HCT116 (cell line): ENCODE measurements around the gene PLA2G1B. TPM values are rescaled to one million over a fixed set of nuclear protein-coding genes. Genes with fewer than 3 reads are reported as not detected.

Experiments
- ATAC-seq: fragments of 200-7000 bp; cut with Tn5 transposase; 2 replicates; pipeline ENCODE4 v1.9.1; 2020; ENCODE audit warnings: mild to moderate bottlenecking, moderate library complexity
- BruUV-seq: library from RNA; stranded (reverse); fragments of 400-500 nt; replicated peaks from 2 replicates; lab custom pipeline; 2021; lab: Mats Ljungman, UMichigan
- CTCF ChIA-PET: fragments of 300-600 bp; sonication (Branson Sonifier 250); formaldehyde crosslinking; loops from one replicate; lab custom pipeline; 2021; ENCODE audit warnings: antibody characterized with exemption; lab: Charles Lee
- POLR2A ChIA-PET: fragments of 300-600, 350-600 bp; sonication (Branson Sonifier 250); formaldehyde crosslinking; loops from one replicate; lab custom pipeline; 2021; ENCODE audit warnings: antibody characterized with exemption; lab: Charles Lee
- RAD21 ChIA-PET, 2 experiments: fragments of 300-600 bp; sonication (Branson Sonifier 250); formaldehyde crosslinking; loops; one replicate each; lab custom pipeline; 2023; ENCODE audit warnings: low total read pairs in 2 of 2; ENCODE audit not compliant: uncharacterized antibody in 2 of 2, unreplicated experiment in 2 of 2, low non-redundant PET in 1 of 2; lab: Charles Lee
- DNase-seq: peaks from one replicate; pipeline ENCODE4 v3.0.0-alpha.2; 2010; ENCODE audit warnings: low read depth, low spot score
- H2AFZ ChIP-seq: fragments of 200-600 bp; shearing (Covaris generic), sonication (generic); 2 replicates; pipeline ENCODE4 v1.6.1; 2017; ENCODE audit warnings: low read depth, mixed run types, mixed read lengths, antibody characterized with exemption, low read length; ENCODE audit not compliant: poor library complexity, severe bottlenecking
- H3K27ac ChIP-seq: 2 replicates; pipeline ENCODE4 v1.5.1; 2012; ENCODE audit warnings: low read depth, low read length
- H3K27me3 ChIP-seq: fragments of 200-600 bp; sonication (generic); 2 replicates; pipeline ENCODE4 v1.6.1; 2016; ENCODE audit warnings: mixed run types, low read length, mixed read lengths; ENCODE audit not compliant: insufficient read depth
- H3K36me3 ChIP-seq, 2 experiments: fragments of 200-500 bp in 1 of 2; fragments of 200-600 bp in 1 of 2; sonication (Bioruptor generic) in 1 of 2; sonication (generic) in 1 of 2; 2 replicates each; pipeline versions ENCODE4 v1.5.1 to v1.6.1; 2014 to 2016; ENCODE audit warnings: low read length in 2 of 2, inconsistent platforms in 1 of 2, mixed read lengths in 1 of 2, mixed run types in 1 of 2; ENCODE audit not compliant: insufficient read depth in 2 of 2, control insufficient read depth in 1 of 2
- H3K4me1 ChIP-seq, 2 experiments: fragments of 200-600 bp in 1 of 2; sonication (generic) in 1 of 2; 2 replicates each; pipeline versions ENCODE4 v1.5.1 to v1.6.1; 2012 to 2017; ENCODE audit warnings: low read length in 2 of 2, inconsistent platforms in 1 of 2, mild to moderate bottlenecking in 1 of 2, mixed read lengths in 1 of 2, mixed run types in 1 of 2, moderate library complexity in 1 of 2; ENCODE audit not compliant: insufficient read depth in 2 of 2, control insufficient read depth in 1 of 2
- H3K4me2 ChIP-seq: fragments of 200-600 bp; sonication (generic); 2 replicates; pipeline ENCODE4 v1.6.1; 2017; ENCODE audit warnings: mixed run types, low read length, mixed read lengths
- H3K4me3 ChIP-seq, 2 experiments: fragments of 200-600 bp in 1 of 2; sonication (generic) in 1 of 2; replicated peaks in 1 of 2; 2 replicates each; pipeline ENCODE4 v1.5.1; 2011 to 2016; ENCODE audit warnings: low read length in 2 of 2, control low read depth in 1 of 2, low read depth in 1 of 2, mild to moderate bottlenecking in 1 of 2, mixed read lengths in 1 of 2, mixed run types in 1 of 2
- H3K79me2 ChIP-seq: fragments of 200-600 bp; sonication (generic); 2 replicates; pipeline ENCODE4 v1.6.1; 2017; ENCODE audit warnings: mild to moderate bottlenecking, mixed run types, low read length, moderate library complexity, mixed read lengths; ENCODE audit not compliant: insufficient read depth
- H3K9ac ChIP-seq: fragments of 200-600 bp; sonication (generic); 2 replicates; pipeline ENCODE4 v1.6.1; 2016; ENCODE audit warnings: low read length, mixed read lengths
- H3K9me2 ChIP-seq: fragments of 200-600 bp; sonication (generic), shearing (Covaris generic); 2 replicates; pipeline ENCODE4 v1.6.1; 2017; ENCODE audit warnings: mixed run types, mild to moderate bottlenecking, moderate library complexity; ENCODE audit not compliant: insufficient read depth
- H3K9me3 ChIP-seq, 2 experiments: fragments of 200-500 bp in 1 of 2; fragments of 200-600 bp in 1 of 2; sonication (Bioruptor generic) in 1 of 2; sonication (generic) in 1 of 2; 2 replicates each; pipeline ENCODE4 v1.6.1; 2014 to 2017; ENCODE audit warnings: low read length in 2 of 2, mixed read lengths in 2 of 2, inconsistent platforms in 1 of 2, low read depth in 1 of 2, mild to moderate bottlenecking in 1 of 2, mixed run types in 1 of 2, moderate library complexity in 1 of 2; ENCODE audit not compliant: control insufficient read depth in 1 of 2, insufficient read depth in 1 of 2
- H4K20me1 ChIP-seq: fragments of 200-600 bp; sonication (generic), shearing (Covaris generic); 2 replicates; pipeline ENCODE4 v1.6.1; 2017; ENCODE audit warnings: mixed run types, mild to moderate bottlenecking, moderate library complexity; ENCODE audit not compliant: insufficient read depth
- CBX3 ChIP-seq: IDR thresholded peaks from 2 replicates; pipeline ENCODE4 v1.6.1; 2012; ENCODE audit warnings: low read depth
- EGR1 ChIP-seq: IDR thresholded peaks from 2 replicates; pipeline ENCODE4 v1.6.1; 2012; ENCODE audit warnings: low read depth
- ELF1 ChIP-seq: IDR thresholded peaks from 2 replicates; pipeline ENCODE4 v1.6.1; 2012; ENCODE audit warnings: low read depth, borderline replicate concordance
- EZH2 ChIP-seq: fragments of 200-600 bp; sonication (generic); IDR thresholded peaks from 2 replicates; pipeline ENCODE4 v1.6.1; 2017; ENCODE audit warnings: antibody characterized with exemption, mixed run types
- EZH2phosphoT487 ChIP-seq: fragments of 200-600 bp; IDR thresholded peaks from 2 replicates; pipeline ENCODE4 v1.6.1; 2018; ENCODE audit warnings: antibody characterized with exemption, borderline replicate concordance
- FOSL1 ChIP-seq: IDR thresholded peaks from 2 replicates; pipeline ENCODE4 v1.6.1; 2012; ENCODE audit warnings: low read depth
- JUND ChIP-seq: IDR thresholded peaks from 2 replicates; pipeline ENCODE4 v1.6.1; 2012
- POLR2A ChIP-seq: IDR thresholded peaks from 2 replicates; pipeline ENCODE4 v1.7.0; 2011; ENCODE audit warnings: borderline replicate concordance; ENCODE audit not compliant: insufficient read depth, insufficient read length; ENCODE audit errors: extremely low read depth
- POLR2AphosphoS5 ChIP-seq: IDR thresholded peaks from 2 replicates; pipeline ENCODE4 v1.6.1; 2011; ENCODE audit warnings: mild to moderate bottlenecking, low read depth, low read length, moderate library complexity
- RAD21 ChIP-seq: IDR thresholded peaks from 2 replicates; pipeline ENCODE4 v1.6.1; 2012; ENCODE audit warnings: low read depth, mild to moderate bottlenecking
- SIN3A ChIP-seq: IDR thresholded peaks from 2 replicates; pipeline ENCODE4 v1.6.1; 2012; ENCODE audit warnings: low read depth
- SP1 ChIP-seq: IDR thresholded peaks from 2 replicates; pipeline ENCODE4 v1.6.1; 2012; ENCODE audit warnings: low read depth
- SRF ChIP-seq: IDR thresholded peaks from 2 replicates; pipeline ENCODE4 v1.6.1; 2012; ENCODE audit warnings: low read depth
- TCF7L2 ChIP-seq: IDR thresholded peaks from 2 replicates; pipeline ENCODE4 v1.7.0; 2011; ENCODE audit warnings: borderline replicate concordance, inconsistent platforms; ENCODE audit not compliant: insufficient read depth, insufficient read length; ENCODE audit errors: extremely low read depth
- YY1 ChIP-seq: IDR thresholded peaks from 2 replicates; pipeline ENCODE4 v1.6.1; 2011; ENCODE audit warnings: low read length, low read depth, moderate library complexity, mild to moderate bottlenecking; ENCODE audit not compliant: insufficient replicate concordance; ENCODE audit errors: extremely low read depth
- ZFX ChIP-seq: fragments of 450-650 bp; IDR thresholded peaks from 2 replicates; pipeline ENCODE4 v1.6.1; 2017
- ZNF274 ChIP-seq: fragments of 200-500 bp; sonication (Bioruptor generic); IDR thresholded peaks from 2 replicates; pipeline ENCODE4 v1.6.1; 2014; ENCODE audit warnings: mild to moderate bottlenecking, low read depth, low read length, inconsistent platforms
- intact Hi-C: fragments of 100-400 bp; cut with micrococcal nuclease; formaldehyde crosslinking; loops from 2 replicates; pipeline ENCODE4 v1.10.0; 2022
- total RNA-seq: library from RNA; stranded (reverse); gene quantifications from one replicate; pipeline ENCODE4 v1.2.1, GENCODE V29; 2021; ENCODE audit not compliant: unreplicated experiment
- TF ChIP-seq, protein P1 (sequence below): IDR thresholded peaks from 2 replicates; pipeline ENCODE4 v1.6.1; 2011; ENCODE audit warnings: mild to moderate bottlenecking, low read length, moderate library complexity; ENCODE audit not compliant: insufficient replicate concordance; ENCODE audit errors: extremely low read depth
- TF ChIP-seq, protein P2 (sequence below): IDR thresholded peaks from 2 replicates; pipeline ENCODE4 v1.6.1; 2012; ENCODE audit warnings: low read depth
- TF ChIP-seq, protein P3 (sequence below): IDR thresholded peaks from 2 replicates; pipeline ENCODE4 v1.6.1; 2012
- TF ChIP-seq, protein P4 (sequence below): IDR thresholded peaks from 2 replicates; pipeline ENCODE4 v1.6.1; 2012

Gene PLA2G1B
- total RNA-seq, 1 experiment from 2014 or later: 2.0 TPM

DNA sequence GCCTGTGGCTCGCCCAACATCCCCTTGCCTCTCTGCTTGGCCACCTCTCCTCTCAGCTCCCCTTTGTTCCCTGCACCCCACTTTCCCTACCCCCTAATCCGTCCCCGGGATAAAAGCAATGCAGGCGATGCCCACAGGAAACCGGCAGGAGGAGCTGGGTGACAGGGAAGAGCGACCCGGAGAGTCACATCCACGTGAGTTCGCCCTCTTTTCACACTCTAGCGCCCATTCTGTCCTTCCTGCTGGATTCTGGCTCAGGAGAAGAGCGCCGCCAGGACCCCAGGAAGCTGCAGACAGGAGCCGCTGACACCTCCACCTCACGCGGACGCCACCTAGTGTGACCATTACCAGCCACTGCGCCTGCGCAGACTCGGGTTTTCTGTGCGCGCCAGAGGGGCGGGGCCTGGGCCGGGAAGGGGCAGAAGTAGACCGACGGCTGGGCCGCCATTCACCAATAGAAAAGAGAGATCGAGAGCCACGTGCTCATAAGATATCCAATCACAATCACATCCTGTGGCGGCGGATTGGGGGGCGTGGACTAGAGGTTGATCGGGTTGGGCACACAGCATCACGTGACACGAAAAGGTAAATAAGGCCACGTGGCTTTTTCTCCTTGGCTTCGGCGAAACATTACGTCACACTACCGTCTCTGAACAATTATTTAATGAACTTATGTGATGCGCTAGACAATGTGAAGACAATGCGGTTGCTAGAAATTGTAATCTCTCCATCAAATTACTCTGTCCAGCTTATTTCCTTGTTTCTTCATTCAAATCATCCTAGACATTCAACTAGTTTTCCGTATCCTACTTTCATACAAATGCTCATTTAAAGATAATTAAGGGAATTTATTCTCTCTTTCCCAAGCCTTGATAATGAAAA, 10.1 kb downstream of the PLA2G1B start:
- Histone ChIP-seq H3K27me3 (no peaks in the 10 kb centered on the region), H3K79me2 (no peaks in the 10 kb centered on the region), H3K36me3 (no peaks in the 10 kb centered on the region), H3K4me2 (peak overlapping the region; percentile 87), H2AFZ (peak overlapping the region; percentile 87), H3K9me2 (no peaks in the 10 kb centered on the region), H4K20me1 (no peaks in the 10 kb centered on the region), H3K9ac (peak overlapping the region; percentile 65), H3K4me1 (peaks cover 2 to 15% of the 10 kb centered on the region in 2 experiments; a peak in 1 of 4 replicates), H3K27ac (peak overlapping the region; percentile 55), H3K4me3 (peak overlapping the region; percentile 65 to 70), H3K9me3 (no peaks in the 10 kb centered on the region)
- no TSS peak for BruUV-seq
- POLR2A ChIA-PET: interaction anchor here (1.7 to 2.0 kb wide), 2 partner anchors 24 to 26 kb away, joined by 10 to 12 read pairs; partner anchors contain the start of genes RNU4-1 and RNU4-2
- peak; percentile 99 for DNase-seq
- RAD21 ChIA-PET: no interaction called here
- CTCF ChIA-PET: interaction anchor here (0.7 to 1.2 kb wide), 2 partner anchors 15 to 331 kb away, joined by 3 to 6 read pairs; partner anchors contain the start of gene SIRT4
- ATAC-seq: peak; percentile 98
- intact Hi-C loops: no loop called here
- TF ChIP-seq TCF7L2: no peak
- TF ChIP-seq YY1: peak; percentile 65
- TF ChIP-seq EZH2phosphoT487: no peak
- TF ChIP-seq ZFX: no peak
- TF ChIP-seq JUND: no peak
- TF ChIP-seq EGR1: no peak
- TF ChIP-seq POLR2A: peak; percentile 82
- peak; percentile 92 for TF ChIP-seq POLR2AphosphoS5
- TF ChIP-seq SP1: peak; percentile 87
- TF ChIP-seq ZNF274: no peak
- TF ChIP-seq, protein P1, sequence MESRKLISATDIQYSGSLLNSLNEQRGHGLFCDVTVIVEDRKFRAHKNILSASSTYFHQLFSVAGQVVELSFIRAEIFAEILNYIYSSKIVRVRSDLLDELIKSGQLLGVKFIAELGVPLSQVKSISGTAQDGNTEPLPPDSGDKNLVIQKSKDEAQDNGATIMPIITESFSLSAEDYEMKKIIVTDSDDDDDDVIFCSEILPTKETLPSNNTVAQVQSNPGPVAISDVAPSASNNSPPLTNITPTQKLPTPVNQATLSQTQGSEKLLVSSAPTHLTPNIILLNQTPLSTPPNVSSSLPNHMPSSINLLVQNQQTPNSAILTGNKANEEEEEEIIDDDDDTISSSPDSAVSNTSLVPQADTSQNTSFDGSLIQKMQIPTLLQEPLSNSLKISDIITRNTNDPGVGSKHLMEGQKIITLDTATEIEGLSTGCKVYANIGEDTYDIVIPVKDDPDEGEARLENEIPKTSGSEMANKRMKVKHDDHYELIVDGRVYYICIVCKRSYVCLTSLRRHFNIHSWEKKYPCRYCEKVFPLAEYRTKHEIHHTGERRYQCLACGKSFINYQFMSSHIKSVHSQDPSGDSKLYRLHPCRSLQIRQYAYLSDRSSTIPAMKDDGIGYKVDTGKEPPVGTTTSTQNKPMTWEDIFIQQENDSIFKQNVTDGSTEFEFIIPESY: no peak
- peak; percentile 71; the same call in 1 of the 2 replicates for TF ChIP-seq CBX3
- TF ChIP-seq, protein P2, sequence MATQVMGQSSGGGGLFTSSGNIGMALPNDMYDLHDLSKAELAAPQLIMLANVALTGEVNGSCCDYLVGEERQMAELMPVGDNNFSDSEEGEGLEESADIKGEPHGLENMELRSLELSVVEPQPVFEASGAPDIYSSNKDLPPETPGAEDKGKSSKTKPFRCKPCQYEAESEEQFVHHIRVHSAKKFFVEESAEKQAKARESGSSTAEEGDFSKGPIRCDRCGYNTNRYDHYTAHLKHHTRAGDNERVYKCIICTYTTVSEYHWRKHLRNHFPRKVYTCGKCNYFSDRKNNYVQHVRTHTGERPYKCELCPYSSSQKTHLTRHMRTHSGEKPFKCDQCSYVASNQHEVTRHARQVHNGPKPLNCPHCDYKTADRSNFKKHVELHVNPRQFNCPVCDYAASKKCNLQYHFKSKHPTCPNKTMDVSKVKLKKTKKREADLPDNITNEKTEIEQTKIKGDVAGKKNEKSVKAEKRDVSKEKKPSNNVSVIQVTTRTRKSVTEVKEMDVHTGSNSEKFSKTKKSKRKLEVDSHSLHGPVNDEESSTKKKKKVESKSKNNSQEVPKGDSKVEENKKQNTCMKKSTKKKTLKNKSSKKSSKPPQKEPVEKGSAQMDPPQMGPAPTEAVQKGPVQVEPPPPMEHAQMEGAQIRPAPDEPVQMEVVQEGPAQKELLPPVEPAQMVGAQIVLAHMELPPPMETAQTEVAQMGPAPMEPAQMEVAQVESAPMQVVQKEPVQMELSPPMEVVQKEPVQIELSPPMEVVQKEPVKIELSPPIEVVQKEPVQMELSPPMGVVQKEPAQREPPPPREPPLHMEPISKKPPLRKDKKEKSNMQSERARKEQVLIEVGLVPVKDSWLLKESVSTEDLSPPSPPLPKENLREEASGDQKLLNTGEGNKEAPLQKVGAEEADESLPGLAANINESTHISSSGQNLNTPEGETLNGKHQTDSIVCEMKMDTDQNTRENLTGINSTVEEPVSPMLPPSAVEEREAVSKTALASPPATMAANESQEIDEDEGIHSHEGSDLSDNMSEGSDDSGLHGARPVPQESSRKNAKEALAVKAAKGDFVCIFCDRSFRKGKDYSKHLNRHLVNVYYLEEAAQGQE: no peak
- no peak for TF ChIP-seq FOSL1
- TF ChIP-seq, protein P3, sequence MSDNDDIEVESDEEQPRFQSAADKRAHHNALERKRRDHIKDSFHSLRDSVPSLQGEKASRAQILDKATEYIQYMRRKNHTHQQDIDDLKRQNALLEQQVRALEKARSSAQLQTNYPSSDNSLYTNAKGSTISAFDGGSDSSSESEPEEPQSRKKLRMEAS: peak; percentile 100
- no peak for TF ChIP-seq EZH2
- TF ChIP-seq RAD21: no peak
- TF ChIP-seq, protein P4, sequence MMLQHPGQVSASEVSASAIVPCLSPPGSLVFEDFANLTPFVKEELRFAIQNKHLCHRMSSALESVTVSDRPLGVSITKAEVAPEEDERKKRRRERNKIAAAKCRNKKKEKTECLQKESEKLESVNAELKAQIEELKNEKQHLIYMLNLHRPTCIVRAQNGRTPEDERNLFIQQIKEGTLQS: no peak
- no peak for TF ChIP-seq ELF1
- no peak for TF ChIP-seq SRF
- TF ChIP-seq SIN3A: peak; percentile 82; the same call in 1 of the 2 replicates
